HepG2 (cell line): Measurements from ENCODE around the gene TGM1. TPM values are rescaled to one million over a fixed set of nuclear protein-coding genes. Genes with fewer than 3 reads are reported as not detected.
A peak's percentile ranks its signal among the peaks of the same experiment; 100 is the strongest.

ENCODE experiments used
- BRD4 ChIP-seq: sonication (generic); formaldehyde crosslinking; IDR thresholded peaks from 2 replicates; pipeline ENCODE4 v1.4.0; 2020; ENCODE audit warnings: missing genetic modification reagents
- DZIP1 ChIP-seq: sonication (generic); formaldehyde crosslinking; IDR thresholded peaks from 2 replicates; pipeline ENCODE4 v1.5.0; 2020; ENCODE audit warnings: mild to moderate bottlenecking, missing genetic modification reagents
- KLF12 ChIP-seq: sonication (generic); formaldehyde crosslinking; IDR thresholded peaks from 2 replicates; pipeline ENCODE4 v1.4.0; 2020; ENCODE audit warnings: missing genetic modification reagents, borderline replicate concordance
- KLF15 ChIP-seq: sonication (generic); formaldehyde crosslinking; IDR thresholded peaks from 2 replicates; pipeline ENCODE4 v1.8.1; 2023; ENCODE audit warnings: borderline replicate concordance, mild to moderate bottlenecking, inconsistent platforms, missing genetic modification reagents, mixed read lengths
- MAFK ChIP-seq, 2 experiments: IDR thresholded peaks in 1 of 2; conservative IDR thresholded peaks in 1 of 2; 2 replicates each; pipeline ENCODE4 v1.6.1; 2011; ENCODE audit warnings: improper control_type of control experiment in 2 of 2, low read length in 2 of 2
- NFATC3 ChIP-seq: sonication (generic); formaldehyde crosslinking; IDR thresholded peaks from 2 replicates; pipeline ENCODE4 v1.5.1; 2020; ENCODE audit warnings: mild to moderate bottlenecking, missing genetic modification reagents
- ZBTB46 ChIP-seq: sonication (generic); formaldehyde crosslinking; IDR thresholded peaks from 2 replicates; pipeline ENCODE4 v1.4.0; 2020; ENCODE audit warnings: mild to moderate bottlenecking, missing genetic modification reagents, borderline replicate concordance
- ZFX ChIP-seq: sonication (generic); formaldehyde crosslinking; IDR thresholded peaks from 2 replicates; pipeline ENCODE4 v1.4.0; 2020; ENCODE audit warnings: mild to moderate bottlenecking, low read depth, missing genetic modification reagents, moderate library complexity
- ZKSCAN5 ChIP-seq: sonication (generic); formaldehyde crosslinking; IDR thresholded peaks from 2 replicates; pipeline ENCODE4 v1.5.1; 2020; ENCODE audit warnings: mild to moderate bottlenecking, missing genetic modification reagents
- ZNF205 ChIP-seq: IDR thresholded peaks from 2 replicates; pipeline ENCODE4 v1.6.1; 2018; ENCODE audit warnings: missing biosample characterization, missing genetic modification reagents
- ZNF441 ChIP-seq: sonication (generic); formaldehyde crosslinking; IDR thresholded peaks from 2 replicates; pipeline ENCODE4 v1.7.0; 2021; ENCODE audit warnings: missing genetic modification reagents, borderline replicate concordance
- ZNF557 ChIP-seq: sonication (generic); formaldehyde crosslinking; IDR thresholded peaks from 2 replicates; pipeline ENCODE4 v1.4.0; 2020; ENCODE audit warnings: missing genetic modification reagents
- ZNF713 ChIP-seq: sonication (generic); formaldehyde crosslinking; IDR thresholded peaks from 2 replicates; pipeline ENCODE4 v1.4.0; 2020; ENCODE audit warnings: mild to moderate bottlenecking, missing genetic modification reagents
- ZNF766 ChIP-seq: sonication (generic); formaldehyde crosslinking; IDR thresholded peaks from 2 replicates; pipeline ENCODE4 v1.5.0; 2020; ENCODE audit warnings: missing genetic modification reagents, borderline replicate concordance
- ZSCAN12 ChIP-seq: sonication (generic); formaldehyde crosslinking; IDR thresholded peaks from 2 replicates; pipeline ENCODE4 v1.9.0; 2021; ENCODE audit warnings: mild to moderate bottlenecking, missing genetic modification reagents
- ZSCAN25 ChIP-seq: sonication (generic); formaldehyde crosslinking; IDR thresholded peaks from 2 replicates; pipeline ENCODE4 v1.8.0; 2022; ENCODE audit warnings: mild to moderate bottlenecking, missing genetic modification reagents
- polyA plus RNA-seq, 8 experiments: library from polyadenylated mRNA; depleted of rRNA in 3 of 8; stranded (reverse) in 7 of 8; unstranded in 1 of 8; fragments of >200 nt; fragmentation: Illumina TruSeq in 4 of 8; extraction: Trizol in 4 of 8; gene quantifications; 2 replicates each; pipeline versions ENCODE4 v1.2.1 to v1.2.3, GENCODE V29; 2011 to 2016; ENCODE audit warnings: low read depth in 4 of 8, missing spikeins in 1 of 8, mixed read lengths in 1 of 8; ENCODE audit not compliant: insufficient read depth in 1 of 8
- total RNA-seq, 5 experiments: library from RNA; depleted of rRNA; stranded (reverse); fragments of >200 nt; fragmentation: Illumina TruSeq; extraction: Trizol; gene quantifications; 2 replicates each; pipeline ENCODE4 v1.2.3, GENCODE V29; 2016; ENCODE audit warnings: low read depth in 1 of 5
- TF ChIP-seq, protein P1 (sequence below): sonication (generic); formaldehyde crosslinking; IDR thresholded peaks from 2 replicates; pipeline ENCODE4 v1.4.0; 2020; ENCODE audit warnings: missing genetic modification reagents
- TF ChIP-seq, protein P2 (sequence below): sonication (generic); formaldehyde crosslinking; IDR thresholded peaks from 2 replicates; pipeline ENCODE4 v1.4.0; 2020; ENCODE audit warnings: missing genetic modification reagents, mild to moderate bottlenecking, borderline replicate concordance

The TGM1 gene
- total and polyA plus RNA-seq, 2 of the 13 experiments (the other 11 are each of a cell fraction or from before 2014, with no cell fraction given) = 3.2 to 10.6 TPM

DNA sequence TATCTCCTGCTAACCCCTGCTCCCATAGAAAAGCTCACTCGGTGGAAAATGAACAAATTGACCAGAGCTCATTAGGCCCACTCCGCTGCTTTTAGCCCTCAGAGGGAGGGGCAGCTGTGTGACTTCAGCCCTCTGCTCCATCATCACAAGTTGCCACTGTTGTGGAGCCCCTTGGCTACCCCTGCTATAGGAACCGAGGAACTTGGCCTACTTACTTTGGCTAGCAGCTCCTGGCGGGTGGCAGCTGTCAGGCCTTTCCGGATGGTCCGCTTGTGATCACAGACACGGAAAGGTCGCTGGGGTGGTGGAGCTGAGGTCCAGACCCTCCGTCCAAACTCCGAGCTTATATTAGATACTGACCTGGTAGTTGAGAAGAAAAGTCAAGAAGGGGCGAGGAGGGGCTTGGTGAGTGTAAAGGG lies 44.2 kb upstream of the TGM1 start (continued):
- TF ChIP-seq, protein P1, sequence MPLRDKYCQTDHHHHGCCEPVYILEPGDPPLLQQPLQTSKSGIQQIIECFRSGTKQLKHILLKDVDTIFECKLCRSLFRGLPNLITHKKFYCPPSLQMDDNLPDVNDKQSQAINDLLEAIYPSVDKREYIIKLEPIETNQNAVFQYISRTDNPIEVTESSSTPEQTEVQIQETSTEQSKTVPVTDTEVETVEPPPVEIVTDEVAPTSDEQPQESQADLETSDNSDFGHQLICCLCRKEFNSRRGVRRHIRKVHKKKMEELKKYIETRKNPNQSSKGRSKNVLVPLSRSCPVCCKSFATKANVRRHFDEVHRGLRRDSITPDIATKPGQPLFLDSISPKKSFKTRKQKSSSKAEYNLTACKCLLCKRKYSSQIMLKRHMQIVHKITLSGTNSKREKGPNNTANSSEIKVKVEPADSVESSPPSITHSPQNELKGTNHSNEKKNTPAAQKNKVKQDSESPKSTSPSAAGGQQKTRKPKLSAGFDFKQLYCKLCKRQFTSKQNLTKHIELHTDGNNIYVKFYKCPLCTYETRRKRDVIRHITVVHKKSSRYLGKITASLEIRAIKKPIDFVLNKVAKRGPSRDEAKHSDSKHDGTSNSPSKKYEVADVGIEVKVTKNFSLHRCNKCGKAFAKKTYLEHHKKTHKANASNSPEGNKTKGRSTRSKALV (CRISPR knock-in tag) = 0 out of 2 replicates have a peak, but pooled peaks have one; percentile 12
- TF ChIP-seq, protein P2, sequence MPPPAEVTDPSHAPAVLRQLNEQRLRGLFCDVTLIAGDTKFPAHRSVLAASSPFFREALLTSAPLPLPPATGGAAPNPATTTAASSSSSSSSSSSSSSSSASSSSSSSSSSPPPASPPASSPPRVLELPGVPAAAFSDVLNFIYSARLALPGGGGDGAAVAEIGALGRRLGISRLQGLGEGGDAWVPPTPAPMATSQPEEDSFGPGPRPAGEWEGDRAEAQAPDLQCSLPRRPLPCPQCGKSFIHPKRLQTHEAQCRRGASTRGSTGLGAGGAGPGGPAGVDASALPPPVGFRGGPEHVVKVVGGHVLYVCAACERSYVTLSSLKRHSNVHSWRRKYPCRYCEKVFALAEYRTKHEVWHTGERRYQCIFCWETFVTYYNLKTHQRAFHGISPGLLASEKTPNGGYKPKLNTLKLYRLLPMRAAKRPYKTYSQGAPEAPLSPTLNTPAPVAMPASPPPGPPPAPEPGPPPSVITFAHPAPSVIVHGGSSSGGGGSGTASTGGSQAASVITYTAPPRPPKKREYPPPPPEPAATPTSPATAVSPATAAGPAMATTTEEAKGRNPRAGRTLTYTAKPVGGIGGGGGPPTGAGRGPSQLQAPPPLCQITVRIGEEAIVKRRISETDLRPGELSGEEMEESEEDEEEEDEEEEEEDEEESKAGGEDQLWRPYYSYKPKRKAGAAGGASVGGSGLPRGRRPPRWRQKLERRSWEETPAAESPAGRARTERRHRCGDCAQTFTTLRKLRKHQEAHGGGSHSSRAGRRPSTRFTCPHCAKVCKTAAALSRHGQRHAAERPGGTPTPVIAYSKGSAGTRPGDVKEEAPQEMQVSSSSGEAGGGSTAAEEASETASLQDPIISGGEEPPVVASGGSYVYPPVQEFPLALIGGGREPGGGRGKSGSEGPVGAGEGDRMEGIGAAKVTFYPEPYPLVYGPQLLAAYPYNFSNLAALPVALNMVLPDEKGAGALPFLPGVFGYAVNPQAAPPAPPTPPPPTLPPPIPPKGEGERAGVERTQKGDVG (CRISPR knock-in tag) = peak; percentile 98
- TF ChIP-seq ZKSCAN5 (CRISPR knock-in tag) (peak; percentile 77; the same call in 1 of the 2 replicates), ZNF557 (CRISPR knock-in tag) (peak; percentile 51; the same call in 1 of the 2 replicates), MAFK (conservative IDR thresholded peaks at IDR 0.05 in 1 of 2, IDR thresholded peaks at IDR 0.05 in 1 of 2; ENCODE audit: low read length in 2 of 2) (no peak), ZSCAN12 (no peak), ZSCAN25 (no peak), ZFX (CRISPR knock-in tag) (peak; percentile 66; the same call in 1 of the 2 replicates), BRD4 (CRISPR knock-in tag) (0 out of 2 replicates have a peak, but pooled peaks have one; percentile 59), ZNF766 (CRISPR knock-in tag) (0 out of 2 replicates have a peak, but pooled peaks have one; percentile 21), KLF15 (CRISPR knock-in tag) (0 out of 2 replicates have a peak, but pooled peaks have one; percentile 14), ZNF713 (CRISPR knock-in tag) (0 out of 2 replicates have a peak, but pooled peaks have one; percentile 16), ZNF205 (CRISPR knock-in tag) (peak; percentile 24; the same call in 1 of the 2 replicates), KLF12 (peak; percentile 17; the same call in 1 of the 2 replicates), ZNF441 (0 out of 2 replicates have a peak, but pooled peaks have one; percentile 21), ZBTB46 (CRISPR knock-in tag) (no peak), NFATC3 (CRISPR knock-in tag) (peak; percentile 22; the same call in 1 of the 2 replicates), DZIP1 (CRISPR knock-in tag) (no peak)
